ENCODE data around the gene BAZ2B. TPM values are rescaled to one million over a fixed set of nuclear protein-coding genes. Genes with fewer than 3 reads are reported as not detected.

BAZ2B gene
- total and polyA plus RNA-seq, 12 donors, result 18.9 to 137 (median 68.0) TPM

DNA sequence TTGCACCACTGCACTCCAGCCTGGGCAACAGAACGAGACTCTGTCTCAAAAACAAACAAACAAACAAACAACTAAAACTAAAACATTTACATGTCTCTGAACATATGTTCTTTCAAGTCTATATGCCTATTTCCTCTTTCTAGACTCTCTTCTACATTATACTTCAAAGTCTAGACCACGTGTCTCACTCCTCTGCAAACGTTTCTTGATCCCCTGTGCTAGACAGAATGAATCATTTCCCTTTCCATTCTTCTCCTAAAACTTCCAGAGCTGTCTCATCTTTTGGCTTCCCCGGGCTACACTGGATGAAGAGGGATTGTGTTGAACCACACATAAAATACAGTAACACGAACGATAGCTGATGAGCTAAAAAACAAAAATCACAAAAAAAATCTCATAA, 67.1 kb downstream of the BAZ2B start:
- WGBS, 4 donors, result 80 to 85% (median 83%) methylated on average over 6 of the region's 6 CpGs
- intact Hi-C loops (cut with DNase I), result no loop called here
- TF ChIP-seq, protein P1, sequence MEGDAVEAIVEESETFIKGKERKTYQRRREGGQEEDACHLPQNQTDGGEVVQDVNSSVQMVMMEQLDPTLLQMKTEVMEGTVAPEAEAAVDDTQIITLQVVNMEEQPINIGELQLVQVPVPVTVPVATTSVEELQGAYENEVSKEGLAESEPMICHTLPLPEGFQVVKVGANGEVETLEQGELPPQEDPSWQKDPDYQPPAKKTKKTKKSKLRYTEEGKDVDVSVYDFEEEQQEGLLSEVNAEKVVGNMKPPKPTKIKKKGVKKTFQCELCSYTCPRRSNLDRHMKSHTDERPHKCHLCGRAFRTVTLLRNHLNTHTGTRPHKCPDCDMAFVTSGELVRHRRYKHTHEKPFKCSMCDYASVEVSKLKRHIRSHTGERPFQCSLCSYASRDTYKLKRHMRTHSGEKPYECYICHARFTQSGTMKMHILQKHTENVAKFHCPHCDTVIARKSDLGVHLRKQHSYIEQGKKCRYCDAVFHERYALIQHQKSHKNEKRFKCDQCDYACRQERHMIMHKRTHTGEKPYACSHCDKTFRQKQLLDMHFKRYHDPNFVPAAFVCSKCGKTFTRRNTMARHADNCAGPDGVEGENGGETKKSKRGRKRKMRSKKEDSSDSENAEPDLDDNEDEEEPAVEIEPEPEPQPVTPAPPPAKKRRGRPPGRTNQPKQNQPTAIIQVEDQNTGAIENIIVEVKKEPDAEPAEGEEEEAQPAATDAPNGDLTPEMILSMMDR (IDR thresholded peaks at IDR 0.05), result no peak
- TF ChIP-seq POLR2A (IDR thresholded peaks at IDR 0.05), result no peak

DNA sequence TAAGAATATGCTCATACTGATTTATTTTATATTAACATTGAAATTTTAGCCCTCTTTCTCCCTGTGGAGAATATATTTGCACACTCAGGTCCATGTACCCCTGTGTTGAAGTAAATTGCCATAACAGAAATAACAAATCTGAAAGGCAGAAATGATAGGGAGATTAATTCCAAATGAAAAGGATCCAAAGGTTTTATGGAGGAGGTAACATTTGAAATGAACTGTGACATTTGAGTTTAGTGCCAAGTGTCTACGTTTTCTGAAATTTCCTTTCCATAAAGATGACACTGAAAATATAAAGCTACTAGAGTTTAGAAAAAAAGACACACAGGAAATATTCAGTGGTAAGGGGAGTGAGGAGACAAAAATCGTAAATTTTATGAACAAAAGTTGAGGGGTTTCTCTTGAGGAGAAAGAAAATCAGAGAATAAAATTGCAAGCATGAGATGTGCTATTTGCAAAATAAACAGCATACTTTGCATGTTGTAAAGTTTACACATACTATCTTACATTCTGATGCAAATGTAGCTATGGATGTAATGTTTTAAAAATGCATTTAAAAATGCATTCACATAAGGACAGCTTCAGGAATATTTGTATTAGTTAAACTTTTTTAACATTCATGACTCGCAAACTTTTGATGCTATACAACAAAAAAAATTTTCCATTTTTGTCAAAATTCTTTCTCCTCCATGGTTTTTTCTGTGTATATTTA, 69.5 kb downstream of the BAZ2B start:
- Histone ChIP-seq H3K27ac (no peak overlapping the region), H3K27me3 (no peaks in the 10 kb centered on the region), H3K4me1 (replicated peaks in 1 of 2) (no peaks in the 10 kb centered on the region), H3K9me3 (replicated peaks in 1 of 3) (peaks cover 0 to 9% (median 0%) of the 10 kb centered on the region in 3 donors), H3K36me3 (replicated peaks in 1 of 2) (no peaks in the 10 kb centered on the region), H3K4me3 (no peak overlapping the region)
- 78 to 82% (median 79%) methylated on average over 3 of the region's 3 CpGs for WGBS, 4 donors
- intact Hi-C loops (cut with DNase I), result no loop called here
- no peak for DNase-seq
- no peak for TF ChIP-seq POLR2A (IDR thresholded peaks at IDR 0.05)
- TF ChIP-seq, protein P1 (IDR thresholded peaks at IDR 0.05), result no peak

More for the DNA sequence above, 67.1 kb downstream of the BAZ2B start:
- Histone ChIP-seq H3K4me1 (replicated peaks in 1 of 2) (no peaks in the 10 kb centered on the region), H3K27ac (no peak overlapping the region), H3K4me3 (no peak overlapping the region), H3K27me3 (no peaks in the 10 kb centered on the region), H3K36me3 (replicated peaks in 1 of 2) (no peaks in the 10 kb centered on the region), H3K9me3 (replicated peaks in 1 of 3) (no peaks in the 10 kb centered on the region)
- DNase-seq, result no peak

DNA sequence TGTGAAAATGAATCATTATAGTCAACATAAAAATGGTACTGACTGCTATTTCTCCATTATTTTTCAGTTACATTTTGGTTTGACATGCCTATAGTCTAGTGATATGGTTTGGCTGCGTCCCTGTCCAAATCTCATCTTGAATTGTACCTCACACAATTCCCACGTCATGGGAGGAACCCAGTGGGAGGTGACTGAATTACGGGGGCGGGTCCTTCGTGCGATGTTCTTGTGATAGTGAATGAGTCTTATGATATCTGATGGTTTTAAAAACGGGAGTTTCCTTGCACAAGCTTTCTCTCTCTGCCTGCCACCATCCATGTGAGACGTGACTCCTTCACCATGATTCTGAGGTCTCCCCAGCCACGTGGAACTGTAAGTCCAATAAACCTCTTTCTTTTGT, 70.3 kb downstream of the BAZ2B start:
- Histone ChIP-seq H3K9me3 (replicated peaks in 1 of 3) (peaks cover 0 to 9% (median 0%) of the 10 kb centered on the region in 3 donors), H3K27me3 (no peaks in the 10 kb centered on the region), H3K4me3 (no peak overlapping the region), H3K36me3 (replicated peaks in 1 of 2) (no peaks in the 10 kb centered on the region), H3K27ac (no peak overlapping the region), H3K4me1 (replicated peaks in 1 of 2) (no peaks in the 10 kb centered on the region)
- intact Hi-C loops (cut with DNase I), result no loop called here
- TF ChIP-seq, protein P1 (IDR thresholded peaks at IDR 0.05), result no peak
- TF ChIP-seq POLR2A (IDR thresholded peaks at IDR 0.05), result no peak
- WGBS, 4 donors, result 73 to 95% (median 82%) methylated on average over 9 of the region's 9 CpGs
- no peak for DNase-seq

DNA sequence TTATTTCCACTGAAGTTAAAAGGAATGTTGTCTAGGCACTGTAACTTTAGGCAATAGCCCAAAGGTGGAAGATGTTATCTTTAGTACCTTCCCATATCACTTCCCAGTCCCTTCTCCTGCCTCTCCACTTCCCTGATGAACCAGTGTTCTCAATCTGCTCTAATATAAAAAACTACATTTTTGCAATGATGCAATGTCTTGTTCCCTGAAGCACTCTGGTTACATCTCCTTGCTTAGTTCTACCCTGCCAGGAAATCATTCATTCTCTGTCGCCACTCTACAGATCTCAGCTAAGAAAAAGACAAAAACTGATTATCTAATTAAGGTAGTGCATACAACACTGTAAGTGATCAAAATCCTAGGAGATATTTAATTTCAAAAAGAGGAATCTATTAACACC, 71.3 kb downstream of the BAZ2B start:
- TF ChIP-seq, protein P1 (IDR thresholded peaks at IDR 0.05), result no peak
- no peak for TF ChIP-seq POLR2A (IDR thresholded peaks at IDR 0.05)
- Histone ChIP-seq H3K4me3 (no peak overlapping the region), H3K27ac (no peak overlapping the region), H3K36me3 (replicated peaks in 1 of 2) (no peaks in the 10 kb centered on the region), H3K27me3 (no peaks in the 10 kb centered on the region), H3K4me1 (replicated peaks in 1 of 2) (no peaks in the 10 kb centered on the region), H3K9me3 (replicated peaks in 1 of 3) (peaks cover 0 to 9% (median 0%) of the 10 kb centered on the region in 3 donors)
- 88 to 96% (median 92%) methylated on average over 1 of the region's 1 CpG for WGBS, 4 donors
- intact Hi-C loops (cut with DNase I), result no loop called here
- DNase-seq, result no peak

Measured in adrenal gland (tissue), 12 donors.